ENCODE data around the gene RBP3. TPM values are rescaled to one million over a fixed set of nuclear protein-coding genes. Genes with fewer than 3 reads are reported as not detected.

RBP3 gene
- total RNA-seq, 4 donors from 2014 or later: not detected

DNA sequence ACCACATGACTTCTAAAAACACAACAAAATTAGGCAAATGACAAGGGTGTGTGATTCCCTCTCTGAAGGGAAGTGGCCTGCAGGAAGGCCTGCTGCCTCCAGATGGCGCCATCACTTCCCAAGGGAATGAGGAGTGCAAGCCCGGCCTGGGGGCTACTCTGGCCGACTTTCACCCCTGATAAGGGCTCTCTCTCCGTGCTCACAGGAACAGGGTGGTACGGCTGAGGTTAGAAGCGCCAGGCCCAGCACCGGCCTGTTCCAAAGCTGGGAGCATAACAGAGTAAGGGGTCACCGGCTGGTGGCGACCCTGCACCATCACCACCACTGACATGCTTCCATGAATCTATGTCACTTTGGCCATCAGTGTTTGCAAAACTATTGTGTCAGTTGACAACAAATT, 13.1 kb downstream of the RBP3 start:
- no peak for ATAC-seq (ENCODE audit: low FRiP score)
- no peak for DNase-seq (ENCODE audit: low spot score)
- TF ChIP-seq, protein P1, sequence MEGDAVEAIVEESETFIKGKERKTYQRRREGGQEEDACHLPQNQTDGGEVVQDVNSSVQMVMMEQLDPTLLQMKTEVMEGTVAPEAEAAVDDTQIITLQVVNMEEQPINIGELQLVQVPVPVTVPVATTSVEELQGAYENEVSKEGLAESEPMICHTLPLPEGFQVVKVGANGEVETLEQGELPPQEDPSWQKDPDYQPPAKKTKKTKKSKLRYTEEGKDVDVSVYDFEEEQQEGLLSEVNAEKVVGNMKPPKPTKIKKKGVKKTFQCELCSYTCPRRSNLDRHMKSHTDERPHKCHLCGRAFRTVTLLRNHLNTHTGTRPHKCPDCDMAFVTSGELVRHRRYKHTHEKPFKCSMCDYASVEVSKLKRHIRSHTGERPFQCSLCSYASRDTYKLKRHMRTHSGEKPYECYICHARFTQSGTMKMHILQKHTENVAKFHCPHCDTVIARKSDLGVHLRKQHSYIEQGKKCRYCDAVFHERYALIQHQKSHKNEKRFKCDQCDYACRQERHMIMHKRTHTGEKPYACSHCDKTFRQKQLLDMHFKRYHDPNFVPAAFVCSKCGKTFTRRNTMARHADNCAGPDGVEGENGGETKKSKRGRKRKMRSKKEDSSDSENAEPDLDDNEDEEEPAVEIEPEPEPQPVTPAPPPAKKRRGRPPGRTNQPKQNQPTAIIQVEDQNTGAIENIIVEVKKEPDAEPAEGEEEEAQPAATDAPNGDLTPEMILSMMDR (IDR thresholded peaks at IDR 0.05): no peak

DNA sequence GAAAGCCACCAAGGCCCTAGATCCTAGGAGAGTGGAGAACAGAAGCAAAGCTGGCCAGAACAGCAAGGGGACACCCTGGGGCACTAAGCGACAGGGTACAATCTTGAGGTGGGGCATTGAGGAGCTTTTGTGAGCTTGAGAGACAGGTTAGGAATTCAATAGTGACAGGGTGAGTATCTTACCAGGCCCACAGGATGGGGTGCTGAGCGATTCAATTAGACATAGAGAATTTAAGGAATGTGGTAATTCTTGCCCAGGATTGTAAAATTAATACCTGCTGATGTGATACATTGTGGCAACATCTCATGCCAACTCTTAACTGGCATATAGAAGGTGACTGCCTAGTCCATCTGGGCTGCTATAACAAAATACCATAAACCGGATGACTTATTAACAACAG, 14.0 kb downstream of the RBP3 start:
- DNase-seq (ENCODE audit: low spot score): no peak

DNA sequence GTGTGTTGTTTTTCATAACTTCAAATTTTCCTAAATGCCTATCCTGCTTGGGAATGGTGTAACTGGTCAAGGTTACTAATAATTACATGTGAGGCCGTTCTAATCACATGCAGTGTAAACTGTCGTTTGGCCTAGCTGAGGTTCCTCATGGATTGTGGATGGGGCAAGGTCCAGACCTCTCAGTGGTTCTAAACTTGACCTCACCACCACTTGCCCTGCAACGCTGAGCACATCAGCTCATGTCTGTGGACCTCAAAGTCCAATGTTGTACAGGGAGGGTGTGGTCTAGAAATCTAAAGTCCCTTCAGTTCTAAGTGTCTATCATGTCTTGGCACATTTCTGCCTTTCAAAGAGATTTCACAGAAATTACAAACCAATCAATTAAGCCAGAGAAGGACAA, 15.6 kb downstream of the RBP3 start:
- no peak for DNase-seq (ENCODE audit: low spot score)
- ATAC-seq (ENCODE audit: low FRiP score): no peak
- TF ChIP-seq, protein P1 (IDR thresholded peaks at IDR 0.05): no peak

More for the DNA sequence above, 14.0 kb downstream of the RBP3 start:
- no peak for ATAC-seq (ENCODE audit: low FRiP score)
- TF ChIP-seq, protein P1 (IDR thresholded peaks at IDR 0.05): no peak

DNA sequence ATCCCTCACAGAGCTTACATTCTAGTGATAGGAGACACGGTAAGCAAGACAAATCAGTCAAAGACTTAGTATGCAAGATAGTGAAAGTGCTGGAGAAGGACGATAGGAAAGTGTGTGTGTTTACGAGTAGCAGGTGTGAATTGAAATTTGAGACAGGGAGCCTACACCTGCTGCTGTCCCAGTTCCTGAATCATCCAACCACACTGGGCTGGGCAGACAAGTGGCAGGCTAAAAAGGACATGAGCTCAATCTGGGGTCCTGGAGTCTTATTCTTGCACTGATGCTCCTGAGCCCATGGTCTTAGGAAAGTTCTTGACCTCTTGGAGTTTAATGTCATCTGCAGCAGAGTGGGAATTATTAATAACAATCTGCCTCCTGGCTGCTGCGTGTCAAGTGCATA, 16.2 kb downstream of the RBP3 start:
- no peak for ATAC-seq (ENCODE audit: low FRiP score)
- TF ChIP-seq, protein P1 (IDR thresholded peaks at IDR 0.05): no peak
- no peak for DNase-seq (ENCODE audit: low spot score)

DNA sequence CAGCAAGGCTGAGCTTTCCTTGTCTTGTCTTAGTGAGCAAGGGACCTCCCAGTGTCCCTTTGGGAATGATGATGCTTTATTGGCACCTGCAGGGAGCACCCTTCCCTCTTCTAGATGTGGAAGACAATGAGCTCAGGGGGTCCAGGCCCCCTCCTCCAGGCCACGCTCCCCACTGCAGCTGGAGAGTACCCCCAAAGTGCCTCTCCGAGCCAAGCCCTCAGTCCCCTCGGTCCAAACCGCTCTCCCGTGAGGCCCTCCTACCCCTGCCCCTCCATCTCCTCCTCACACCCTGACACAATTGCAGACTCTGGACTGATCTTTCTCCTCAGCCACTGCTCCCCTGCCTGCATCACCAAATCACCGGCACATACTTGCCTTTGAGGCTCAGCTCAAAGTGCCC, 16.7 kb downstream of the RBP3 start:
- no peak for ATAC-seq (ENCODE audit: low FRiP score)
- TF ChIP-seq, protein P1 (IDR thresholded peaks at IDR 0.05): no peak
- no peak for DNase-seq (ENCODE audit: low spot score)

DNA sequence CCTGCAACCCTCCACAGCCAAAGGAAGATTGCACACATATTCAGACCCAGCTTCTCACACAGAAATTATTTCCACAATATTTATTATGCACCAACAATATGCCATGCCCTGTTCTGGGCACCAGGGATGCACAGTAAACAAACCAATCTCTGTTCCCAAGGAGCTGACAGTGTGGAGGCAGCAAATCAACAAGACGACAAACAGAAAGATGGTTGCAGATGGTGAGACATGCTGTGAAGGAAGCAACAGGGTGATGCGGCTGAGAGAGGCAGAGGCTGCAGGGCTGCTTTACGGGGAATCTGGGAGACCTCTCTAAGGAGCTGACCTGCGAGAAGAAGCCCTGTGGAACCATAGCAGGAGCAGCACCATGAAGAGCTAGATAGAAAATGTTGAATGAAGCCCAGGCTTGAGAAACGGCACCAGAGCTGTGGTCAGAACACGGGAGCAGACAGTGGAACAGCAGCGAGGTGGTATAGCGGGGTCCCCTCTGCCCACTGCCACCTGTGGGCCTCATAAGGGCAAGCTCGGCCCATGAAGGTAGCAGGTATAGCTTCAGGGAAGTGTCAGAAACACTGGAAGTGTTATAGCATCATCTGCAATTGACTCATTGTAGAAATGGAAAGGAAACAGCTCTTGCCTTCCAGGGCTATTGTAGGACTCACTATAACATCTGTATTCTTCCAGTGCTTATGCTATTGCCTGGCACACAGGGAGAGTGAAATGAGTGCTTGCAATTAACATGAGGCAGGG, 17.4 kb downstream of the RBP3 start:
- ATAC-seq (ENCODE audit: low FRiP score) (no peak), DNase-seq (ENCODE audit: low spot score) (no peak)
- TF ChIP-seq, protein P1 (IDR thresholded peaks at IDR 0.05): no peak

DNA sequence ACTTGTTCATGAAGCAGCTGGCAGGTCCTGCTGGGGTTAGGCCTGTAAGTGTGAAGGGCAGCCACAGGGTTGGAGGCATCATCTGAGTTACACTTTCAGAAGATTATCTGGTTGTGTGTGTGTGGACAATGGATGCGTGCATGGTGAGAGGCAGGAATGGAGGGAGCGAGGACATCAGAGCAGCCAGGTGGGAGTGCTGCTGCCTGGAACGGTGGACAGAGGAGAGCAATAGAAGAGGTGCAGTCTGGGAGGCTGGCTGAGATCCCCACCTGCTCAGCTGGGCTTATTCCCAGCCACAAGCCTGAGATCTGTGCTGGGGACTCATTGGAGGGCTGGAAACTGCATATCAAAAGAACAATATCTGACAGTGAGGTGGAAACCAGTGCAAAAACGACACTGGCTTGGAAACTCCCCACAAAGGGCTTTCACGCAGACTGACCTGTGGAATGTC, 18.0 kb downstream of the RBP3 start:
- TF ChIP-seq, protein P1 (IDR thresholded peaks at IDR 0.05): no peak
- no peak for DNase-seq (ENCODE audit: low spot score)
- ATAC-seq (ENCODE audit: low FRiP score): no peak

Data from omental fat pad (tissue), 4 donors.